Peyer's patch (tissue), 4 donors: ENCODE results near the gene ARHGAP28.

Experiments
- CTCF ChIP-seq, 6 experiments: fragments of 450-650 bp in 4 of 6; fragments of 200-600 bp in 2 of 6; sonication (generic) in 1 of 6; IDR thresholded peaks; one replicate each; pipeline ENCODE4 v1.5.1; 2017 to 2019; ENCODE audit warnings: antibody characterized with exemption in 6 of 6, mild to moderate bottlenecking in 3 of 6, moderate library complexity in 1 of 6
- POLR2A ChIP-seq, 2 donors: fragments of 450-650 bp; IDR thresholded peaks; one replicate each; pipeline ENCODE4 v1.5.1; 2017; ENCODE audit warnings: antibody characterized with exemption in 2 of 2, mild to moderate bottlenecking in 2 of 2, moderate library complexity in 2 of 2

- TF ChIP-seq POLR2A (IDR thresholded peaks at IDR 0.05) (no peak), CTCF (IDR thresholded peaks at IDR 0.05) (no peak)
Observed at GRCh38 chr18:6755107-6755506, 25.6 kb downstream of the ARHGAP28 start.
